Uterus (tissue), 4 donors: Measurements from ENCODE around the gene CCDC157. TPM values are rescaled to one million over a fixed set of nuclear protein-coding genes. Genes with fewer than 3 reads are reported as not detected.
A peak's percentile ranks its signal among the peaks of the same experiment; 100 is the strongest.

ENCODE experiments used
- DNase-seq, 2 donors: peaks; one replicate each; pipeline ENCODE4 v3.0.0-alpha.2; 2019 to 2020
- H3K27ac ChIP-seq, 2 donors: fragments of 200-600 bp; sonication (generic); 1 replicate in 1 of 2; 2 replicates in 1 of 2; pipeline ENCODE4 v1.5.1; 2016 to 2018
- H3K27me3 ChIP-seq, 2 donors: fragments of 200-600 bp; sonication (generic); one replicate each; pipeline ENCODE4 v1.5.1; 2018 to 2019; ENCODE audit warnings: control low read depth in 1 of 2
- H3K36me3 ChIP-seq, 2 donors: fragments of 200-600 bp; sonication (generic); one replicate each; pipeline ENCODE4 v1.5.1; 2019; ENCODE audit warnings: control low read depth in 1 of 2
- H3K4me1 ChIP-seq, 2 donors: fragments of 200-600 bp; sonication (generic); one replicate each; pipeline ENCODE4 v1.5.1; 2018 to 2019; ENCODE audit warnings: control low read depth in 1 of 2
- H3K4me3 ChIP-seq, 2 donors: fragments of 200-600 bp; sonication (generic); 1 replicate in 1 of 2; 2 replicates in 1 of 2; pipeline ENCODE4 v1.5.1; 2018 to 2019; ENCODE audit warnings: mild to moderate bottlenecking in 1 of 2
- H3K9me3 ChIP-seq, 2 donors: fragments of 200-600 bp; sonication (generic); one replicate each; pipeline ENCODE4 v1.5.1; 2019; ENCODE audit warnings: control low read depth in 1 of 2
- POLR2A ChIP-seq, 2 donors: fragments of 450-650 bp; IDR thresholded peaks; one replicate each; pipeline ENCODE4 v1.6.1; 2016; ENCODE audit warnings: antibody characterized with exemption in 2 of 2, mild to moderate bottlenecking in 1 of 2, moderate library complexity in 1 of 2
- intact Hi-C: fragments of 100-400 bp; cut with DNase I; formaldehyde crosslinking; loops from one replicate; pipeline ENCODE4 v1.15.1; 2023; ENCODE audit warnings: low total_unique reads
- total RNA-seq, 4 donors: library from RNA; depleted of rRNA in 3 of 4; stranded (reverse); fragments of >200 nt in 3 of 4; gene quantifications; one replicate each; pipeline versions ENCODE4 v1.1.0 to v1.2.4, GENCODE V29; 2014 to 2023
- TF ChIP-seq, protein P1 (sequence below), 4 experiments: fragments of 200-600 bp in 2 of 4; fragments of 450-650 bp in 2 of 4; sonication (generic) in 2 of 4; IDR thresholded peaks; one replicate each; pipeline ENCODE4 v1.5.1; 2016 to 2019; ENCODE audit warnings: antibody characterized with exemption in 4 of 4, mild to moderate bottlenecking in 2 of 4, moderate library complexity in 1 of 4
- donor health status: DM: yes; HTN: yes; CAD: no.

The CCDC157 gene
- total RNA-seq, 4 donors from 2014 or later = 2.9 to 6.8 (median 4.6) TPM; not detected in 1

DNA sequence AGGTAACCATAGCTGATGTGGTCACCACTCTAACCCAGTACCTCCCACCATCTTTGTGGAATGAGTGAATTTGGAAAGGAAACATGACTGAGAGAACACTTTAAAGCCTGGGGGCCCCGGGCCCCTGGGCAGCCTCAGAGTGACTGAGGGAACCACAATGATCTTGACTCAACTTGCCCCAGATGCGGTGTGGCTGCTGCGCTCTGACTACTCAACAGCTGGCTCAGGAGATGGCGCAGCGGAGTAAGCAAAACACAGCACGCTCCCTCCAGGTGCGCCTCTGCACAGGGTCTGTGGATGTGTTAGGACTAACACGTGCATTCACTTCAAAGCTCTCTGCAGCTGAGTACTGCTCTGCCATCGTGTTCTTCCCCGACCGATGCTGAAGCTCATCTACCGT, 24.5 kb downstream of the CCDC157 start:
- Histone ChIP-seq H3K4me3 (no peak overlapping the region), H3K36me3 (no peaks in the 10 kb centered on the region), H3K9me3 (no peaks in the 10 kb centered on the region), H3K27ac (no peak overlapping the region), H3K4me1 (peaks cover 0 to 4% of the 10 kb centered on the region in 2 donors), H3K27me3 (no peaks in the 10 kb centered on the region)
- TF ChIP-seq, protein P1, sequence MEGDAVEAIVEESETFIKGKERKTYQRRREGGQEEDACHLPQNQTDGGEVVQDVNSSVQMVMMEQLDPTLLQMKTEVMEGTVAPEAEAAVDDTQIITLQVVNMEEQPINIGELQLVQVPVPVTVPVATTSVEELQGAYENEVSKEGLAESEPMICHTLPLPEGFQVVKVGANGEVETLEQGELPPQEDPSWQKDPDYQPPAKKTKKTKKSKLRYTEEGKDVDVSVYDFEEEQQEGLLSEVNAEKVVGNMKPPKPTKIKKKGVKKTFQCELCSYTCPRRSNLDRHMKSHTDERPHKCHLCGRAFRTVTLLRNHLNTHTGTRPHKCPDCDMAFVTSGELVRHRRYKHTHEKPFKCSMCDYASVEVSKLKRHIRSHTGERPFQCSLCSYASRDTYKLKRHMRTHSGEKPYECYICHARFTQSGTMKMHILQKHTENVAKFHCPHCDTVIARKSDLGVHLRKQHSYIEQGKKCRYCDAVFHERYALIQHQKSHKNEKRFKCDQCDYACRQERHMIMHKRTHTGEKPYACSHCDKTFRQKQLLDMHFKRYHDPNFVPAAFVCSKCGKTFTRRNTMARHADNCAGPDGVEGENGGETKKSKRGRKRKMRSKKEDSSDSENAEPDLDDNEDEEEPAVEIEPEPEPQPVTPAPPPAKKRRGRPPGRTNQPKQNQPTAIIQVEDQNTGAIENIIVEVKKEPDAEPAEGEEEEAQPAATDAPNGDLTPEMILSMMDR (IDR thresholded peaks at IDR 0.05) = no peak
- no peak for TF ChIP-seq POLR2A (IDR thresholded peaks at IDR 0.05)
- no peak for DNase-seq
- intact Hi-C loops = no loop called here

DNA sequence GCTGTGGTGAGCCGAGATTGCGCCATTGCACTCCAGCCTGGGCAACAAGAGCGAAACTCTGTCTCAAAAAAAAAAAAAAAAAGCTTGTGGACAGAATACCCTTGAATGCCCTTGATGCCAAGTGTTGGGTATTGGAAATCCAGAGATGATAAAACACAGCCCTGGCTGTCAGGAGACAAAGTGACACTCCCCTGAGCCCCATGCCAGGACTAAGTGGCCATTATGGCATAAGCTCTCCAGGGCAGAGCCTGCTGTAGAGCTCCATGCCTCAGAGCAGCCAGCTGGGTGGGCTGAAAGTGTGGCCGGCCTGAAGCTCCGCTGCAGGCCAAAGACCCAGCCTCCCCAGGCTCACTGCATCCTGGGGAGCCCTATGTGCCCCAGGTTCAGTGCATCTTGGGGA, 25.5 kb downstream of the CCDC157 start:
- Histone ChIP-seq H3K4me1 (peaks cover 0 to 4% of the 10 kb centered on the region in 2 donors), H3K36me3 (no peaks in the 10 kb centered on the region), H3K9me3 (no peaks in the 10 kb centered on the region), H3K27me3 (no peaks in the 10 kb centered on the region), H3K27ac (no peak overlapping the region), H3K4me3 (no peak overlapping the region)
- intact Hi-C loops = no loop called here
- TF ChIP-seq, protein P1 (IDR thresholded peaks at IDR 0.05) = no peak
- TF ChIP-seq POLR2A (IDR thresholded peaks at IDR 0.05) = no peak
- DNase-seq = no peak

DNA sequence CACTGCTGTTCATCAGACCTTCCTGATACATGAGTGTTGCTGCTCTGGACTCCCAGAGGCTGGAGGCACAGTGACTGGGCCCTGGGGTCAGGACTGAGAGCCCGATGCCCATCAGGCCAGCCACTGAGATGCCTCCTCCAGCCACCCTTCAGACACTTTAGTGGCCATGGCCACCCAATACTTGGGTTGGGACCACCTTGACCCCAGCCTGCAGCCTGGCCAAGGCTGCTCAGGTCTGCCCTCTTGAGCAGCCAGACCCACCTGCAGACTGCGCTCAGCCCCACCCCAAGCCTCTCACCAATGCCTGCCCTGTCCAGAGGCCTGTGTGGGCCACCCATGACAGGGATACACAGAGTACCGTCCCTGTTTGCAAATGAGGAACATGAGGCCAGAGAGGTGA, 26.3 kb downstream of the CCDC157 start:
- Histone ChIP-seq H3K4me3 (no peak overlapping the region), H3K9me3 (no peaks in the 10 kb centered on the region), H3K36me3 (no peaks in the 10 kb centered on the region), H3K27me3 (no peaks in the 10 kb centered on the region), H3K27ac (no peak overlapping the region), H3K4me1 (peaks cover 0 to 4% of the 10 kb centered on the region in 2 donors)
- TF ChIP-seq, protein P1 (IDR thresholded peaks at IDR 0.05) = no peak
- no peak for TF ChIP-seq POLR2A (IDR thresholded peaks at IDR 0.05)
- intact Hi-C loops = no loop called here
- no peak for DNase-seq

DNA sequence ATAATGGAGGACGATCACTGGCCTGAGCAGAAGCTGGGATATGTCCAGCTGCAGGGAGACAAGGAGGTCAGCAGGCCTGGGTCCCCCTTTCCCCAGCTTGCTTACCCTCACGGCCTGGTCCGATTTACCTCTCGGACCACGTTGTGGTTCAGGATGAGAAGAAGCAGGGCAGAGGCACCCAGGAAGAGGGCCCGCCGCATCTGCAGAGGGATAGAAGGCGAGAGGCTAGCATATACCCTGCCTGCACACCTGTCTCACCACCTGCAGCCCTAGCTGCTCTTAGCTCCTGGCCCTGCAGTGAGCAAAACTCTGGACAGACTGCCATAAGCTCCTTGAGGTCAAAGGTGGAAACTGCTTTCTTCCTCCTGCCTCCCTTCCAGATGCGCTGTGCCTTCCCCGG, 29.1 kb downstream of the CCDC157 start:
- intact Hi-C loops = loop anchor here (5.0 kb wide), 2 partner anchors 99 to 124 kb away; partner anchors contain the start of gene CASTOR1
- Histone ChIP-seq H3K4me1 (peaks cover 0 to 4% of the 10 kb centered on the region in 2 donors), H3K27me3 (no peaks in the 10 kb centered on the region)

DNA sequence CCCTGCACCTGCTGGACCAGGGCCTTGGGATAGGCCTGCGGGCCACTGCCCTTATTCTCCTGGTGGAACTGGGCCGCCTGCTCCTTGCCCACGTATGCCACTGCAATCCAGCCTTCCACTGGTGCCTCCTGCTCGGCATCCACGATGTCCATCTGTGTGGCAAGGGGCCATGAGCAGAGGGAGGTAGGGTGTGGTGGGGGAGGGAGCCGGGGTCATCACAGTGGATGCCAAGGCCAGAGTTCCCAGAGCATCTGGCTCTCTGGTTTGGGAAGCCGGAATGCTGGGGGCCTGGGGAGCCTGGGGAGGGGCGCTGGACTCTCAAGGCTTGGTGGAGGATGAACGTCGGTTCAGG, 29.8 kb downstream of the CCDC157 start:
- TF ChIP-seq POLR2A (IDR thresholded peaks at IDR 0.05) = no peak
- TF ChIP-seq, protein P1 (IDR thresholded peaks at IDR 0.05) = no peak
- DNase-seq = peak in 1 of 2 donors; percentile 45
- peak overlapping the region; percentile 46 to 66 for H3K4me3 ChIP-seq
- peak overlapping the region; percentile 83 to 86 for H3K27ac ChIP-seq
- peaks cover 0 to 4% of the 10 kb centered on the region in 2 donors for H3K4me1 ChIP-seq
- H3K9me3 ChIP-seq = no peaks in the 10 kb centered on the region
- intact Hi-C loops = loop anchor here (5.0 kb wide), 2 partner anchors 99 to 124 kb away; partner anchors contain the start of gene CASTOR1
- no peaks in the 10 kb centered on the region for H3K27me3 ChIP-seq
- no peaks in the 10 kb centered on the region for H3K36me3 ChIP-seq

More for the DNA sequence above, 29.1 kb downstream of the CCDC157 start:
- no peak overlapping the region for H3K27ac ChIP-seq
- H3K36me3 ChIP-seq = no peaks in the 10 kb centered on the region
- no peak for TF ChIP-seq POLR2A (IDR thresholded peaks at IDR 0.05)
- TF ChIP-seq, protein P1 (IDR thresholded peaks at IDR 0.05) = no peak
- DNase-seq = no peak
- H3K9me3 ChIP-seq = no peaks in the 10 kb centered on the region
- H3K4me3 ChIP-seq = no peak overlapping the region
